ENCODE measurements around the gene TSPAN5.

The TSPAN5 gene

DNA sequence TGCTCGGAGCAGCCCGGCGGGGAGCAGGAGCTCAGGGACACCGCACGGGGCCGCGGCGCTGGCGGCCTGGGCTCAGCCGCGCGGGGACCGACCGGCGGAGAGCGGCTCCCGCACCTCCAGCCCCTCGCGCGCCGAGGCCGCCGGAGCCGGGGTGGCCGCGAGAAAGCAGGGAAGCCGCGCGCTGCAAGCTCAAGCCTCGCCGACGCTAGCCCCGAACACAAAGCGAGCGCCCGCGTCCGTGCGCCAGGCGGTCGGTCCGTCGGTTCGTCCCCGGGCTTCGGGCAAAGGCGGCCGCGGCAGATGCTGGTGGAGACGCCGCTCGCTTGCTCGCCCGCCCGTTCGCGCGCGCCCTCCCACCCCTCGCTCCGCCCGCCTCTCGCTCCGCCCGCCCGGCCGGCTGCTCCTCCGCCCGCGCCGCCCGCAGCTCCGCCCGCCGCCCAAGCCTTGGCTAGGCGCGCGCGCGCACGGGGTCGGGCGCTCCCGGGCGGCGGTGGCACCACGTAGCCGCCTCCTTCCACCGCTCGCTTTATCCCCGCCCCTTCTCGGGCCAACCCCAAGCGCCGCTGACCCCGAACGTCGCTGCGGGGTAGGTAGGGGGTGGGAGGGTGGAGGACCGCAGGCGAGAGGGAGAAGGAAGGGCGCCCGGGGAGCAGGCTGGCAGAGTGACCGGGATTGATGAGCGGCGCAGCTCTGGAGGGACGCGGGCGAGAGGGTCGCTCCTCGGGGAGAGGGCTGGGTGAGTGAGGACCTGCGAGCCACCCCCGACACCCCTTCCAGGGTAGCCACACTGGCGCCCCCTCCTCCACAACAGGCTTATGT is at the start of gene TSPAN5:
Gene TSPAN5, minus strand, starts transcription at position 325 of the 819 bp plus-strand sequence.
- Histone ChIP-seq H3K27ac (ENCODE audit: extremely low read depth, low read depth, low read length) (peak within 1 kb of the TSS; percentile 54; the same call in 1 of the 2 replicates), H3K4me1 (ENCODE audit: control insufficient read depth, insufficient read depth, low read length) (no peaks in the 10 kb centered on the region), H3K4me3 (ENCODE audit: low read depth, low read length) (peak within 1 kb of the TSS; percentile 58), H3K36me3 (ENCODE audit: control insufficient read depth in 2 of 2, insufficient read depth in 1 of 2, low read length in 2 of 2) (no peaks in the 10 kb centered on the region), H3K9me3 (ENCODE audit: control insufficient read depth, insufficient read depth, low read depth, low read length) (no peaks in the 10 kb centered on the region)
- CTCF ChIA-PET, result interaction anchor here (0.7 kb wide), 1 partner anchor 12 kb away, joined by 3 read pairs; no protein-coding TSS in a partner anchor
- POLR2A ChIA-PET, result interaction anchor here (1.4 kb wide), 1 partner anchor 31 kb away, joined by 4 read pairs; no protein-coding TSS in a partner anchor
- TF ChIP-seq ZNF132 (tag by site-specific recombination; IDR thresholded peaks at IDR 0.05; ENCODE audit: borderline replicate concordance), result no peak
- no peak for TF ChIP-seq ZNF391 (tag by site-specific recombination; IDR thresholded peaks at IDR 0.05; ENCODE audit: borderline replicate concordance, low read depth)
- TF ChIP-seq ZFHX2 (tag by site-specific recombination; conservative IDR thresholded peaks at IDR 0.05), result peak; percentile 53; the same call in 1 of the 2 replicates
- TF ChIP-seq ZNF114 (tag by site-specific recombination; IDR thresholded peaks at IDR 0.05), result no peak
- no peak for TF ChIP-seq ZFP69B (tag by site-specific recombination; IDR thresholded peaks at IDR 0.05)
- no peak for TF ChIP-seq ZFP37 (tag by site-specific recombination; IDR thresholded peaks at IDR 0.05)
- peak; percentile 71; the same call in 1 of the 2 replicates for TF ChIP-seq ZNF610 (tag by site-specific recombination; IDR thresholded peaks at IDR 0.05; ENCODE audit: borderline replicate concordance)
- no peak for TF ChIP-seq KLF10 (tag by site-specific recombination; IDR thresholded peaks at IDR 0.05)
- TF ChIP-seq ZNF670 (tag by site-specific recombination; IDR thresholded peaks at IDR 0.05; ENCODE audit: low read depth), result no peak
- TF ChIP-seq ZNF221 (tag by site-specific recombination; IDR thresholded peaks at IDR 0.05; ENCODE audit: borderline replicate concordance), result no peak
- TF ChIP-seq, protein P1, sequence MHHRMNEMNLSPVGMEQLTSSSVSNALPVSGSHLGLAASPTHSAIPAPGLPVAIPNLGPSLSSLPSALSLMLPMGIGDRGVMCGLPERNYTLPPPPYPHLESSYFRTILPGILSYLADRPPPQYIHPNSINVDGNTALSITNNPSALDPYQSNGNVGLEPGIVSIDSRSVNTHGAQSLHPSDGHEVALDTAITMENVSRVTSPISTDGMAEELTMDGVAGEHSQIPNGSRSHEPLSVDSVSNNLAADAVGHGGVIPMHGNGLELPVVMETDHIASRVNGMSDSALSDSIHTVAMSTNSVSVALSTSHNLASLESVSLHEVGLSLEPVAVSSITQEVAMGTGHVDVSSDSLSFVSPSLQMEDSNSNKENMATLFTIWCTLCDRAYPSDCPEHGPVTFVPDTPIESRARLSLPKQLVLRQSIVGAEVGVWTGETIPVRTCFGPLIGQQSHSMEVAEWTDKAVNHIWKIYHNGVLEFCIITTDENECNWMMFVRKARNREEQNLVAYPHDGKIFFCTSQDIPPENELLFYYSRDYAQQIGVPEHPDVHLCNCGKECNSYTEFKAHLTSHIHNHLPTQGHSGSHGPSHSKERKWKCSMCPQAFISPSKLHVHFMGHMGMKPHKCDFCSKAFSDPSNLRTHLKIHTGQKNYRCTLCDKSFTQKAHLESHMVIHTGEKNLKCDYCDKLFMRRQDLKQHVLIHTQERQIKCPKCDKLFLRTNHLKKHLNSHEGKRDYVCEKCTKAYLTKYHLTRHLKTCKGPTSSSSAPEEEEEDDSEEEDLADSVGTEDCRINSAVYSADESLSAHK (tag by site-specific recombination; IDR thresholded peaks at IDR 0.05), result no peak
- TF ChIP-seq, protein P2, sequence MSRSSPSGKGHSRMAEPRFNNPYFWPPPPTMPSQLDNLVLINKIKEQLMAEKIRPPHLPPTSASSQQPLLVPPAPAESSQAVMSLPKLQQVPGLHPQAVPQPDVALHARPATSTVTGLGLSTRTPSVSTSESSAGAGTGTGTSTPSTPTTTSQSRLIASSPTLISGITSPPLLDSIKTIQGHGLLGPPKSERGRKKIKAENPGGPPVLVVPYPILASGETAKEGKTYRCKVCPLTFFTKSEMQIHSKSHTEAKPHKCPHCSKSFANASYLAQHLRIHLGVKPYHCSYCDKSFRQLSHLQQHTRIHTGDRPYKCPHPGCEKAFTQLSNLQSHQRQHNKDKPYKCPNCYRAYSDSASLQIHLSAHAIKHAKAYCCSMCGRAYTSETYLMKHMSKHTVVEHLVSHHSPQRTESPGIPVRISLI (tag by site-specific recombination; IDR thresholded peaks at IDR 0.05), result no peak
- TF ChIP-seq ZBTB1 (tag by site-specific recombination; IDR thresholded peaks at IDR 0.05), result no peak
- no peak for TF ChIP-seq ZNF274 (IDR thresholded peaks at IDR 0.05; ENCODE audit: low read length)
- TF ChIP-seq ZNF274 (tag by site-specific recombination; IDR thresholded peaks at IDR 0.05; ENCODE audit: borderline replicate concordance), result no peak
- no peak for TF ChIP-seq WT1 (tag by site-specific recombination; IDR thresholded peaks at IDR 0.05)
- TF ChIP-seq PRDM1 (tag by site-specific recombination; IDR thresholded peaks at IDR 0.05), result no peak
- TF ChIP-seq ZNF560 (tag by site-specific recombination; IDR thresholded peaks at IDR 0.05; ENCODE audit: borderline replicate concordance), result no peak
- no peak for TF ChIP-seq RBAK (tag by site-specific recombination; IDR thresholded peaks at IDR 0.05)
- TF ChIP-seq, protein P3, sequence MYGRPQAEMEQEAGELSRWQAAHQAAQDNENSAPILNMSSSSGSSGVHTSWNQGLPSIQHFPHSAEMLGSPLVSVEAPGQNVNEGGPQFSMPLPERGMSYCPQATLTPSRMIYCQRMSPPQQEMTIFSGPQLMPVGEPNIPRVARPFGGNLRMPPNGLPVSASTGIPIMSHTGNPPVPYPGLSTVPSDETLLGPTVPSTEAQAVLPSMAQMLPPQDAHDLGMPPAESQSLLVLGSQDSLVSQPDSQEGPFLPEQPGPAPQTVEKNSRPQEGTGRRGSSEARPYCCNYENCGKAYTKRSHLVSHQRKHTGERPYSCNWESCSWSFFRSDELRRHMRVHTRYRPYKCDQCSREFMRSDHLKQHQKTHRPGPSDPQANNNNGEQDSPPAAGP (tag by site-specific recombination; IDR thresholded peaks at IDR 0.05), result peak; percentile 17; the same call in 1 of the 2 replicates
- TF ChIP-seq ZNF624 (tag by site-specific recombination; IDR thresholded peaks at IDR 0.05), result no peak
- TF ChIP-seq ZBTB17 (tag by site-specific recombination; IDR thresholded peaks at IDR 0.05), result 0 out of 2 replicates have a peak, but pooled peaks have one; percentile 15
- TF ChIP-seq GLIS2 (tag by site-specific recombination; IDR thresholded peaks at IDR 0.05), result peak; percentile 83
- TF ChIP-seq, protein P4, sequence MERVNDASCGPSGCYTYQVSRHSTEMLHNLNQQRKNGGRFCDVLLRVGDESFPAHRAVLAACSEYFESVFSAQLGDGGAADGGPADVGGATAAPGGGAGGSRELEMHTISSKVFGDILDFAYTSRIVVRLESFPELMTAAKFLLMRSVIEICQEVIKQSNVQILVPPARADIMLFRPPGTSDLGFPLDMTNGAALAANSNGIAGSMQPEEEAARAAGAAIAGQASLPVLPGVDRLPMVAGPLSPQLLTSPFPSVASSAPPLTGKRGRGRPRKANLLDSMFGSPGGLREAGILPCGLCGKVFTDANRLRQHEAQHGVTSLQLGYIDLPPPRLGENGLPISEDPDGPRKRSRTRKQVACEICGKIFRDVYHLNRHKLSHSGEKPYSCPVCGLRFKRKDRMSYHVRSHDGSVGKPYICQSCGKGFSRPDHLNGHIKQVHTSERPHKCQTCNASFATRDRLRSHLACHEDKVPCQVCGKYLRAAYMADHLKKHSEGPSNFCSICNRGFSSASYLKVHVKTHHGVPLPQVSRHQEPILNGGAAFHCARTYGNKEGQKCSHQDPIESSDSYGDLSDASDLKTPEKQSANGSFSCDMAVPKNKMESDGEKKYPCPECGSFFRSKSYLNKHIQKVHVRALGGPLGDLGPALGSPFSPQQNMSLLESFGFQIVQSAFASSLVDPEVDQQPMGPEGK (tag by site-specific recombination; IDR thresholded peaks at IDR 0.05), result peak; percentile 77
- TF ChIP-seq, protein P5, sequence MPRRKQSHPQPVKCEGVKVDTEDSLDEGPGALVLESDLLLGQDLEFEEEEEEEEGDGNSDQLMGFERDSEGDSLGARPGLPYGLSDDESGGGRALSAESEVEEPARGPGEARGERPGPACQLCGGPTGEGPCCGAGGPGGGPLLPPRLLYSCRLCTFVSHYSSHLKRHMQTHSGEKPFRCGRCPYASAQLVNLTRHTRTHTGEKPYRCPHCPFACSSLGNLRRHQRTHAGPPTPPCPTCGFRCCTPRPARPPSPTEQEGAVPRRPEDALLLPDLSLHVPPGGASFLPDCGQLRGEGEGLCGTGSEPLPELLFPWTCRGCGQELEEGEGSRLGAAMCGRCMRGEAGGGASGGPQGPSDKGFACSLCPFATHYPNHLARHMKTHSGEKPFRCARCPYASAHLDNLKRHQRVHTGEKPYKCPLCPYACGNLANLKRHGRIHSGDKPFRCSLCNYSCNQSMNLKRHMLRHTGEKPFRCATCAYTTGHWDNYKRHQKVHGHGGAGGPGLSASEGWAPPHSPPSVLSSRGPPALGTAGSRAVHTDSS (tag by site-specific recombination; IDR thresholded peaks at IDR 0.05), result no peak
- TF ChIP-seq MEIS1 (CRISPR knock-in tag; IDR thresholded peaks at IDR 0.05; ENCODE audit: borderline replicate concordance), result no peak
- TF ChIP-seq ZNF341 (tag by site-specific recombination; IDR thresholded peaks at IDR 0.05; ENCODE audit: low read depth), result 0 out of 2 replicates have a peak, but pooled peaks have one; percentile 37
- no peak for TF ChIP-seq ZNF776 (tag by site-specific recombination; IDR thresholded peaks at IDR 0.05; ENCODE audit: borderline replicate concordance)

Data from HEK293 (cell line).